GM10248 (cell line): ENCODE measurements around the gene RFTN2.
"Not testable (repeated sequence)": the region's sequence is repeated elsewhere in the genome, so short reads cannot be mapped to it uniquely, and the experiment has no call there.

ENCODE experiments used
- CTCF ChIA-PET: fragments of 300-600 bp; sonication (Branson Sonifier 250); formaldehyde crosslinking; extraction: SDS; loops from one replicate; lab custom pipeline; 2021; ENCODE audit warnings: antibody characterized with exemption; lab: Yijun Ruan, JAX
- POLR2A ChIA-PET: fragments of 350-650 bp; sonication (Branson Sonifier 250); formaldehyde crosslinking; extraction: SDS; loops from one replicate; lab custom pipeline; 2020; ENCODE audit warnings: antibody characterized with exemption; lab: Yijun Ruan, JAX
- DNase-seq: peaks from one replicate; pipeline ENCODE4 v3.0.0; 2012; ENCODE audit errors: extremely low spot score
- CTCF ChIP-seq: IDR thresholded peaks from 2 replicates; pipeline ENCODE4 v1.5.1; 2012; ENCODE audit warnings: mild to moderate bottlenecking, low read depth; ENCODE audit errors: extremely low read depth, missing control alignments, control extremely low read depth

Gene RFTN2

GRCh38 chr2:197675246-197675645, at the start of gene RFTN2:
TSS of gene RFTN2 (minus strand) at chr2:197675587. CDS start at chr2:197675458, 129 bp downstream.
- no peak for TF ChIP-seq CTCF
- DNase-seq, result no peak
- ChIA-PET POLR2A (no interaction called here), CTCF (no interaction called here)

- ChIA-PET POLR2A (no interaction called here), CTCF (interaction anchor here (1.0 to 1.6 kb wide), 2 partner anchors 11 kb away, joined by 3 to 4 read pairs; no protein-coding TSS in a partner anchor)
- TF ChIP-seq CTCF, result no peak
- no peak for DNase-seq
These were observed 42.5 kb upstream of the RFTN2 start for GRCh38 chr2:197717863-197718262.

- DNase-seq, result no peak
- POLR2A ChIA-PET, result no interaction called here
- no peak for TF ChIP-seq CTCF
- CTCF ChIA-PET, result no interaction called here
These were observed 37.9 kb upstream of the RFTN2 start for GRCh38 chr2:197713271-197713670.

GRCh38 chr2:197711578-197711977, 36.2 kb upstream of the RFTN2 start:
- no peak for DNase-seq
- no peak for TF ChIP-seq CTCF
- ChIA-PET CTCF (interaction anchor here (2.0 to 3.0 kb wide), 2 partner anchors 10 to 68 kb away, joined by 6 to 11 read pairs; no protein-coding TSS in a partner anchor), POLR2A (no interaction called here)

GRCh38 chr2:197710424-197711042, 35.1 kb upstream of the RFTN2 start:
- no peak for TF ChIP-seq CTCF
- DNase-seq, result peak; percentile 66
- CTCF ChIA-PET, result interaction anchor here (2.0 to 3.0 kb wide), 2 partner anchors 11 to 69 kb away, joined by 6 to 11 read pairs; no protein-coding TSS in a partner anchor
- POLR2A ChIA-PET, result no interaction called here

- DNase-seq, CTCF ChIA-PET, POLR2A ChIA-PET: not testable (repeated sequence)
These were observed 33.8 kb upstream of the RFTN2 start for GRCh38 chr2:197709140-197709539.

- CTCF ChIA-PET, result interaction anchor here (0.7 to 3.8 kb wide), 3 partner anchors 13 to 72 kb away, joined by 3 to 37 read pairs (median 11); no protein-coding TSS in a partner anchor
- no peak for DNase-seq
- POLR2A ChIA-PET, result no interaction called here
- no peak for TF ChIP-seq CTCF
These were observed 32.9 kb upstream of the RFTN2 start for GRCh38 chr2:197708331-197708730.
